HepG2 (cell line): ENCODE data around the gene CD4. TPM values are rescaled to one million over a fixed set of nuclear protein-coding genes. Genes with fewer than 3 reads are reported as not detected.

Experiments used
- ARHGAP35 ChIP-seq: sonication (generic); formaldehyde crosslinking; IDR thresholded peaks from 2 replicates; pipeline ENCODE4 v1.9.0; 2022; ENCODE audit warnings: mild to moderate bottlenecking, inconsistent platforms, moderate library complexity, missing genetic modification reagents, borderline replicate concordance
- ATRX ChIP-seq: sonication (generic); formaldehyde crosslinking; IDR thresholded peaks from 2 replicates; pipeline ENCODE4 v1.4.0; 2020; ENCODE audit warnings: missing genetic modification reagents, borderline replicate concordance
- DZIP1 ChIP-seq: sonication (generic); formaldehyde crosslinking; IDR thresholded peaks from 2 replicates; pipeline ENCODE4 v1.5.0; 2020; ENCODE audit warnings: mild to moderate bottlenecking, missing genetic modification reagents
- EP300 ChIP-seq, 3 experiments: sonication (generic) in 1 of 3; formaldehyde crosslinking in 1 of 3; IDR thresholded peaks; 2 replicates each; pipeline versions ENCODE4 v1.5.1 to v1.6.1; 2011 to 2020; ENCODE audit warnings: low read depth in 2 of 3, low read length in 2 of 3, borderline replicate concordance in 1 of 3, improper control_type of control experiment in 1 of 3, mild to moderate bottlenecking in 1 of 3, missing genetic modification reagents in 1 of 3, moderate library complexity in 1 of 3
- EZH2 ChIP-seq: conservative IDR thresholded peaks from 2 replicates; pipeline ENCODE4 v1.6.1; 2012; ENCODE audit warnings: mild to moderate bottlenecking, low read depth, low read length, moderate library complexity
- GMEB2 ChIP-seq: IDR thresholded peaks from 2 replicates; pipeline ENCODE4 v1.6.1; 2016; ENCODE audit warnings: missing biosample characterization, missing genetic modification reagents, low read depth
- MATR3 ChIP-seq: sonication (generic); formaldehyde crosslinking; IDR thresholded peaks from 2 replicates; pipeline ENCODE4 v1.4.0; 2020; ENCODE audit warnings: missing genetic modification reagents
- MZF1 ChIP-seq: sonication (generic); formaldehyde crosslinking; IDR thresholded peaks from 2 replicates; pipeline ENCODE4 v1.8.1; 2023; ENCODE audit warnings: mild to moderate bottlenecking, missing genetic modification reagents, borderline replicate concordance
- NFYC ChIP-seq: IDR thresholded peaks from 2 replicates; pipeline ENCODE4 v1.6.1; 2016; ENCODE audit warnings: missing genetic modification reagents, missing compliant biosample characterization
- NONO ChIP-seq, 2 experiments: fragments of 450-650 bp in 1 of 2; sonication (generic) in 1 of 2; formaldehyde crosslinking in 1 of 2; IDR thresholded peaks in 1 of 2; conservative IDR thresholded peaks in 1 of 2; 2 replicates each; pipeline versions ENCODE4 v1.6.1 to v1.8.0; 2017 to 2022; ENCODE audit warnings: mild to moderate bottlenecking in 1 of 2, missing genetic modification reagents in 1 of 2, moderate library complexity in 1 of 2
- PHF5A ChIP-seq: IDR thresholded peaks from one replicate; pipeline ENCODE4 v1.6.1; 2018; ENCODE audit warnings: low read depth, missing genetic modification reagents; ENCODE audit not compliant: unreplicated experiment
- PRDM15 ChIP-seq: sonication (generic); formaldehyde crosslinking; IDR thresholded peaks from 2 replicates; pipeline ENCODE4 v1.4.0; 2020; ENCODE audit warnings: missing genetic modification reagents
- SNAPC2 ChIP-seq: sonication (generic); formaldehyde crosslinking; IDR thresholded peaks from 2 replicates; pipeline ENCODE4 v1.8.1; 2022; ENCODE audit warnings: mild to moderate bottlenecking, missing genetic modification reagents
- SRY ChIP-seq: sonication (generic); formaldehyde crosslinking; IDR thresholded peaks from 2 replicates; pipeline ENCODE4 v1.8.0; 2022; ENCODE audit warnings: mild to moderate bottlenecking, missing genetic modification reagents
- TBX2 ChIP-seq: sonication (generic); formaldehyde crosslinking; IDR thresholded peaks from 2 replicates; pipeline ENCODE4 v1.5.0; 2020; ENCODE audit warnings: missing genetic modification reagents, mild to moderate bottlenecking, borderline replicate concordance
- ZFY ChIP-seq: sonication (generic); formaldehyde crosslinking; IDR thresholded peaks from 2 replicates; pipeline ENCODE4 v1.4.0; 2020; ENCODE audit warnings: missing genetic modification reagents
- ZNF367 ChIP-seq: sonication (generic); formaldehyde crosslinking; IDR thresholded peaks from 2 replicates; pipeline ENCODE4 v1.4.0; 2020; ENCODE audit warnings: missing genetic modification reagents, borderline replicate concordance
- ZNF468 ChIP-seq: sonication (generic); formaldehyde crosslinking; IDR thresholded peaks from 2 replicates; pipeline ENCODE4 v1.8.0; 2022; ENCODE audit warnings: mild to moderate bottlenecking, moderate library complexity, missing genetic modification reagents
- ZNF709 ChIP-seq: sonication (generic); formaldehyde crosslinking; IDR thresholded peaks from 2 replicates; pipeline ENCODE4 v1.5.0; 2020; ENCODE audit warnings: mild to moderate bottlenecking, missing genetic modification reagents
- polyA plus RNA-seq, 8 experiments: library from polyadenylated mRNA; depleted of rRNA in 3 of 8; stranded (reverse) in 7 of 8; unstranded in 1 of 8; fragments of >200 nt; fragmentation: Illumina TruSeq in 4 of 8; extraction: Trizol in 4 of 8; gene quantifications; 2 replicates each; pipeline versions ENCODE4 v1.2.1 to v1.2.3, GENCODE V29; 2011 to 2016; ENCODE audit warnings: low read depth in 4 of 8, missing spikeins in 1 of 8, mixed read lengths in 1 of 8; ENCODE audit not compliant: insufficient read depth in 1 of 8
- total RNA-seq, 5 experiments: library from RNA; depleted of rRNA; stranded (reverse); fragments of >200 nt; fragmentation: Illumina TruSeq; extraction: Trizol; gene quantifications; 2 replicates each; pipeline ENCODE4 v1.2.3, GENCODE V29; 2016; ENCODE audit warnings: low read depth in 1 of 5

The CD4 gene
- total and polyA plus RNA-seq, 2 of the 13 experiments (the other 11 are each of a cell fraction or from before 2014, with no cell fraction given): 0.07 to 0.95 TPM

GRCh38 chr12:6851153-6851920 lies 62.0 kb downstream of the CD4 start, which contains the start of gene CDCA3 (continued):
- 0 out of 2 replicates have a peak, but pooled peaks have one; percentile 1 for TF ChIP-seq TBX2 (CRISPR knock-in tag)
- no peak for TF ChIP-seq DZIP1 (CRISPR knock-in tag)
- peak; percentile 99 for TF ChIP-seq NFYC (CRISPR knock-in tag)
- no peak for TF ChIP-seq ZFY (CRISPR knock-in tag)
- no peak for TF ChIP-seq ZNF367 (CRISPR knock-in tag)
- no peak for TF ChIP-seq MATR3 (CRISPR knock-in tag)
- no peak for TF ChIP-seq NONO (IDR thresholded peaks at IDR 0.05)
- TF ChIP-seq NONO (CRISPR knock-in tag; conservative IDR thresholded peaks at IDR 0.05): 0 out of 2 replicates have a peak, but pooled peaks have one; percentile 49
- TF ChIP-seq ATRX (CRISPR knock-in tag): no peak
- TF ChIP-seq EP300 (IDR thresholded peaks at IDR 0.05; ENCODE audit: low read depth in 2 of 2, low read length in 2 of 2): 0 out of 4 replicates have a peak, but pooled peaks of 1 of the 2 experiments have one; percentile 10
- TF ChIP-seq EP300 (CRISPR knock-in tag; IDR thresholded peaks at IDR 0.05; ENCODE audit: borderline replicate concordance): no peak
- no peak for TF ChIP-seq SRY (CRISPR knock-in tag)
- TF ChIP-seq MZF1 (CRISPR knock-in tag): no peak
- no peak for TF ChIP-seq PHF5A (CRISPR knock-in tag)
- TF ChIP-seq GMEB2 (CRISPR knock-in tag): no peak
- TF ChIP-seq PRDM15: no peak
- no peak for TF ChIP-seq ZNF709 (CRISPR knock-in tag)
- TF ChIP-seq ZNF468 (CRISPR knock-in tag): no peak
- no peak for TF ChIP-seq EZH2
- no peak for TF ChIP-seq ARHGAP35 (CRISPR knock-in tag)
- peak; percentile 63; the same call in 1 of the 2 replicates for TF ChIP-seq SNAPC2
